Raji (cell line): Measurements from ENCODE around the gene H1-8.

Experiments used
- POLR2A ChIP-seq: IDR thresholded peaks from 2 replicates; pipeline ENCODE4 v1.6.1; 2011; ENCODE audit warnings: low read depth, low read length, control low read depth; ENCODE audit not compliant: insufficient read depth

Gene H1-8

DNA sequence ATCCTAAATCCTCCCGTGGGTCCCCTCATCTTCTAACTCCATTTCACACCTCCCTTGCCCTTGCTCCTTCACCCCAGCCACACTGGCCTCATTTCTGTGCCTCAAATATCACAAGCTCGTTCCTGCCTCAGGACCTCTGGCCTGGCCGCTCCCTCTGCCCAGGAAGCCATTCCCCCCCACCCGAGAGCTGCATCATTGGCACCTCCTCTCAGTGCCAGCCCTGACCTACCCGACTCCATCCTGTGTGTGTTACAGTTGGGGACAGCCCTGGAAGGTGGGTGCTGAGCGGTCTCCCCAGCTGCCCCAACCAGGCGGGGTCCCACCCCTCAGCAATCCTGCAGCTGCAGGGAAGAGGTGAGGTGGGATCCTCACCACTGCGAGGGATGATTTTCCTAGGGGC is 49.0 kb downstream of the H1-8 start:
- TF ChIP-seq POLR2A: no peak

DNA sequence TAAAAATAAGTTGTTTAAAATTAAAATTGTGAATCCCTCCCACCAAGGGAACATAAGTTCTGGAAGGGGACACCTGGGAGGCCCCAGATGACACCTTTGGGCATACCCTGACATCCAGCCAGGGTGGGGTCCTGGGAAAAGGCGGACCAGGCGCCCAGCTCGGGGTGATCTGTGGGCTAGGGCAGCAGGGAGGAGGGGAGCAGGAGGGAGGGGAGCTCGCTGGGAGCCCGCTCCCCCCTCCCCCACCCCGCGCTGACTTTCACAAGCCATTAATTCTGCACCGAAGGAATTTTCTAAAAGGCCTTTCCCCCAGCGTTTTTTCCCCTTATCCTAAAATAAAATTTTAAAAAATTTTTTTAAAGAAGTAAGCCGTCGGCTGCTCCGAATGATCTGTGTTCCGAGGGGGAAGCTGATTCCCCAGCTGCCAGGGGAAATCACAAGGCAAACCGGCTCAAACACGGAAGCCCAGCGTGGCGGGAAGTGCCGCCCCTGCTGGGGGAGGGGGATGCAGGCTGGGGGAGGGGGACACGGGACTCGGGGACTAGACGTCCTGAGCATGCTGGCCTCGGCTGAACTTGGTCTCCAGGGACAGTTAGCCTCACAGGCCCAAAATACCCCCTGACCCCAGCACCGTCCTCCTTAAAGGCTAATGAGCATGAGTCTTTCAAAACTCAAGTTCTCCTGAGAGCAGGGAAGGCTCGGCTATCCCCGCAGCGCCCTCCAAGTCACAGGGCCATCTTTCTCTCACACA is 49.6 kb downstream of the H1-8 start:
- TF ChIP-seq POLR2A: no peak

DNA sequence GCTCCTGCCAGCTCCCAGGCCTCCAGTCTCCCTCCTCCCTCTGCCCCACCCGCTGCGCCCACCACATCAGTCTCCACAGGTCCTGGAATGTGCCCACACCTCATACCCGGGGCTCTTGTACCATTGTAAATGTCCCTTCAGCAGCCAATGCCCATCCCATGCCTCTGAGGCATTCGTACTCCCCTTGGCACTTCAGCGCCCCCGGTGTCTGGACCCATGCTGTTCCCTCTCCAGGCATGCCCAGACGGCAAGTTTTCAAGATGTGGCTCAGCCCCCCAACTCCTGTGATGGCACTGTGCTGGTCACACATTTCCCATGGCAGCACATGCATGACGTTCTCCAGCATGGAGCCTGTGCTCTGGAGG is 50.2 kb downstream of the H1-8 start:
- no peak for TF ChIP-seq POLR2A

DNA sequence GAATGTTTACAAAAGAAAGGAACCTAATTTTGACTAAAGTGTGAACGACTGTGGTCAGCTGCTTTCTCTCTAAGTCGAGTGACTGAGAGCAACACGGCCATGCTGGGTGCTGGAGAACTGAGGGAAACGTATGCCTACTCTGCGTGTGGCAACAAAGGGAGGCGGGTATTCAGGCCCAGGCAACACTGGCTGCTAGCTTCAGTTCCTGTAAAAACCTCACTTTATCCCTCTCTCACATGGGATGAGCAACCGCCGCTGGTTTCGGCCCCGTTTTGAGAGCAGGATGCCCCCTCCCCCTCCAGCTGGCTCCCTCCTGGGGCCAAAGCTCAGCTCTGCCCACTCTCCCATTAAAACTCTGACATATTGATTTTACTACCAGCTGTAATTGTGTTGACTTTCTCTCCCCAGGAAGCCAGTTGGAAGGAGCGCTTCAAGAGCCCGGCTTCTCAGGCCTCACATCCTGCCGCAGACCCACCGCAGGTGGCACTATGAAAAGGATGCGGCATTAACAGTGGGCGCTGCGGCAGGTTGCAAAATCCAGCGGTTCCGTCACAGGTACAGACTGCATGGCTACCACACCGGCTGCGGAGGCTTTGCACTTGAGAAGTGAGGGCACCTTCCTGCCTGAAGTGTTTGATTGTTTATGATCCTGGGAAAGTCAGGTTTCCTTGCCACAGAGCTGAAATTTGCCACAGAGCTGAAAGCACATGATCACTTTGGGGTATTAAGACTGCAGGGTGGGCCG is 50.8 kb downstream of the H1-8 start:
- no peak for TF ChIP-seq POLR2A

DNA sequence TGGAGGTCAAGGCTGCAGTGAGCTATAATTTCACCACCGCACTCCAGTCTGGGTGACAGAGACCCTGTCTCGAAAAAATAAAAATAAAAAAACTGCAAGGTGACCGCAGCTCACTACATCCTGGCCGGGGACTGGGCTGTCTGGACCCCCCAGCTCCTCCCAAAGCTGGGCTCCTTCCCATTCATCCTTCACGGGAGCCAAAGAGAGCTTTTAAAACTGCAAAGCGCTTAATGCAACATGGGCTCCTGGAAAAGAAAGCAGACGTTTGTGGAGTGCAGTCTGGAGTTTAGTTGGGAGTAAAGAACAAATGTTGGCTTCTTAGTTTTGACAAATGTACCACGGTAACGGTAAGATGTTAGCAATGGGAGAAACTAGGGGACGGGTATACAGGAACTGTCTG is 51.4 kb downstream of the H1-8 start:
- no peak for TF ChIP-seq POLR2A

- no peak for TF ChIP-seq POLR2A
These were observed 52.0 kb downstream of the H1-8 start for GRCh38 chr3:129594907-129595390.

DNA sequence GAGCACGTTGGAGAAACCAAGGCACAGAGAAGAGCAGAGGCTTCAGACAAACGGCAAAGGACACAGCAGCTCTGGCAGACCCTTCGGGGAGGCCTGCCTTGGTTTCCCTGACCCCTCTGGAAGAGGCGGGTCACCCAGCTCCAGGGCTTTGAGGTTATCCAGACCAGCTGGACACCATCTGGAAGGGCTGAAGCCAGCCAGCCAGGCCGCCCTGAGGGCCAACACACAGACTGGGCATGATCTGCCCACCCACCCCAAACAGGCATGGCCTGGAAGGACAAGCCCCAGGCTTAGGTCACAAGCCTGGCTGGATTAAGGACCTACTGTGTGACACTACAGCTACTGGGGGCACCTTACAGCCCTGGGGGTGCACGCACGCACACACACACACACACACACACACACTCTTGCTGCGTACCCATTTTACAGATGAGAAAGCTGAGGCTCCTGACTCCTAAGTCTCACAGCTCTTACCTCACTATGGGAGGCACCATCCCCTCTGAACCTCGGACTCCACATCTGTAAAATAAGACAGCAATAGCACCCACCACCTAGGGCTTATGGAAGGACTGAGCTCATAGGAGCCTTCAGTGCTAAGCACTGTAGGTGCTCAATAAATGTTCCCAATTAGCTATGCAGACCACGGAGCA is 52.7 kb downstream of the H1-8 start:
- TF ChIP-seq POLR2A: no peak

DNA sequence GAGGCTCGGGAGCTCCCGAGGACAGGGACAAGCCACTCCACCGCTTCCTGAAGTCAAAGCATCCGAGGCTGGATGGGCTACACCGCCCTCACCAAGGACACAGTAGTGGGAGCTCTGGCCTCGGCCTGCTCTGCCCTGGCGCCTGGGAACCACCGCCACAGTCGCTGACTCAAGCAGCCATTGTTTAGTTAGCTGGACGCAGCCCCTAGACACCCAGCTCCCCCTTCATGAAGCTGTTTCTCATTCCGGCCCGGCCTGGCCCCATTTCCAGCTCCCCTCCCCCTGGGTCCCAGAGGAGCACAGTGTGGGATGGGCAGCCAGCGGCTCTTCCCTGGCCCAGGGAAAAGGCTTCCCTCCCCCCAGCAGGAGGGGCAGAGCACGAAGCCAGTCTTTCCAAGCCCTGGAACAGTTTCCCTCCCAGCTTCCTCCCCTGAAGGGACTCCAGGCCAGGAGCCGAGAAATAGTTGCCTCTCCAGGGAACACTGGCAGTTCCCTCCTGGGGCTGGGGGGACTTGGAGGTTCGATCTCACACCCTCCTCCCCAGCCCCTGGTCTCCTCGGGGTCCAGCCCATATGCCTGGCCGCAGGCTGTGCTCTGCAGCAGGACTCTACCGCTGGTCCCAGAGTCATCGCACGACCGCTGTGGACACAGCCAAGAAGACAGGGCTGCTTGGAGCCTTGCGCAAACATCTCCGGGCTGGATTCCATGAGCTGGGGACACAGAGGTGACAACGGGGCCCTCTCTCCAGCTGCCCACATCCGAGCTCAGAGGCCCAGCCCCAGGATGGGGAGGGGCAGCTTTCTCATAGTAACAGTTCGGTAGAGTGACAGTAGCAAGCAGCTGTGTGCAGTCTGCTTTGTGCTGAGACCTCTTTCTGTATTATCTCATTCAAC is 53.5 kb downstream of the H1-8 start:
- TF ChIP-seq POLR2A: no peak

- TF ChIP-seq POLR2A: no peak
These were observed 54.4 kb downstream of the H1-8 start for GRCh38 chr3:129597087-129597999.

DNA sequence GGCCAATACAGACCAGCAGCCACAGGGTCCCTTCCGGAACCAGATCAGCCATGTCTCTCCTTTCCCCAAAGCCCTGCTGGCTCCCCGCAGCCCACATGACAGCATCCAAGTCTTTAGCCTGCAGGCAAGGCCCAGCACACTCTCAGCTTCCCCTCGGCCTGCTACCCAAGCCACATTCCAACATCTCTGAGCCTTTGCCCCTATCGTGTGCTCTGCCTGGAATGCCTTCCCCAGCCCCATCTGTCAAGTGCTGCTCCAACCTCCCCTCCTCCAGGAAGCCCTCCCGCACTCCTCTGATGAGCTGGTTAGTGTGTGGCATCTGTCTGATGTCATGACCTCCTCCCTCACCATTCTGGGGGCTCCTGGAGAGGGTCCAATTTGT is 55.0 kb downstream of the H1-8 start:
- TF ChIP-seq POLR2A: no peak

DNA sequence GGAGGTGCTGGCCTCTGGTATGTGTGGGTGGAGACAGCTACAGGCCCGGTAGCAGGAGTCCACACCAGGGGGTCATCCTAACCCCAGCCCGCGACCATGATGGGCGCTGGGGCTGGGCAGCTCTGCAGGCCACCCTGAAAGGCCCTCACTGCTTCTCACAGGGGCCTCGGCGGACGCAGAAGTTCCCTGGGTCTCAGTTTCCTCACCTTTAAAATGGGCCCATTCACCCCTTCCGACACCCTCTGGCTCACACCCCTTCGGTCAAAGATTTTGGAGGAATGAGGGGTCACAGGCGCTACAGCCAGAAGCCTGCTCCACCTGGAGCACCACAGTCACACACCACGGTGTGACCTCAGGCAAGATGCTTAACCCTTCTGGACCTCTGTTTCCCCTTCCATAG is 55.5 kb downstream of the H1-8 start:
- TF ChIP-seq POLR2A: no peak

GRCh38 chr3:129599073-129599472 is 56.1 kb downstream of the H1-8 start:
- TF ChIP-seq POLR2A: no peak

GRCh38 chr3:129599607-129600006 is 56.6 kb downstream of the H1-8 start:
- TF ChIP-seq POLR2A: no peak

- no peak for TF ChIP-seq POLR2A
These were observed 57.4 kb downstream of the H1-8 start for GRCh38 chr3:129600348-129600747.
